Sigmoid colon (tissue), 4 donors: ENCODE results near the gene MYOF.

Experiments used
- CTCF ChIP-seq, 4 experiments: fragments of 450-650 bp in 3 of 4; fragments of 200-600 bp in 1 of 4; IDR thresholded peaks; one replicate each; pipeline ENCODE4 v1.5.1; 2016 to 2019; ENCODE audit warnings: antibody characterized with exemption in 4 of 4, mild to moderate bottlenecking in 3 of 4, moderate library complexity in 2 of 4
- EP300 ChIP-seq, 4 donors: sonication (generic); formaldehyde crosslinking; IDR thresholded peaks; one replicate each; pipeline ENCODE4 v1.6.1; 2017; ENCODE audit warnings: antibody characterized with exemption in 4 of 4
- POLR2A ChIP-seq, 2 donors: fragments of 450-650 bp; IDR thresholded peaks; one replicate each; pipeline ENCODE4 v1.6.1; 2016; ENCODE audit warnings: antibody characterized with exemption in 2 of 2, mild to moderate bottlenecking in 2 of 2, moderate library complexity in 2 of 2

GRCh38 chr10:93356516-93356915, 125.6 kb downstream of the MYOF start:
- no peak for TF ChIP-seq CTCF (IDR thresholded peaks at IDR 0.05)
- no peak for TF ChIP-seq EP300 (IDR thresholded peaks at IDR 0.05)
- TF ChIP-seq POLR2A (IDR thresholded peaks at IDR 0.05) = no peak
